H9 (cell line): ENCODE data around the gene LBX2. TPM values are rescaled to one million over a fixed set of nuclear protein-coding genes. Genes with fewer than 3 reads are reported as not detected.

Experiments
- DNase-seq: peaks from one replicate; pipeline ENCODE4 v3.0.0-alpha.2; 2017
- H2AFZ ChIP-seq: one replicate; pipeline ENCODE4 v1.6.1; 2013; ENCODE audit warnings: mild to moderate bottlenecking, low read length, control low read depth, moderate library complexity
- H2AK5ac ChIP-seq: 2 replicates; pipeline ENCODE4 v1.6.1; 2013; ENCODE audit warnings: low read length, control low read depth, mixed read lengths; ENCODE audit not compliant: insufficient read length
- H2BK120ac ChIP-seq: one replicate; pipeline ENCODE4 v1.6.1; 2013; ENCODE audit warnings: low read depth, mild to moderate bottlenecking, low read length, control low read depth, inconsistent platforms; ENCODE audit not compliant: poor library complexity, severe bottlenecking
- H2BK12ac ChIP-seq: 2 replicates; pipeline ENCODE4 v1.6.1; 2013; ENCODE audit warnings: low read length, control low read depth, mixed read lengths, low read depth; ENCODE audit not compliant: insufficient read length
- H2BK15ac ChIP-seq: 2 replicates; pipeline ENCODE4 v1.6.1; 2013; ENCODE audit warnings: low read depth, low read length, control low read depth
- H2BK20ac ChIP-seq: one replicate; pipeline ENCODE4 v1.6.1; 2013; ENCODE audit warnings: low read depth, mild to moderate bottlenecking, low read length, control low read depth, inconsistent platforms; ENCODE audit not compliant: poor library complexity, severe bottlenecking
- H2BK5ac ChIP-seq: 2 replicates; pipeline ENCODE4 v1.6.1; 2013; ENCODE audit warnings: low read length, control low read depth, mixed read lengths; ENCODE audit not compliant: insufficient read length
- H3K14ac ChIP-seq: 2 replicates; pipeline ENCODE4 v1.6.1; 2013; ENCODE audit warnings: low read length, control low read depth; ENCODE audit not compliant: insufficient read depth
- H3K18ac ChIP-seq: 2 replicates; pipeline ENCODE4 v1.6.1; 2013; ENCODE audit warnings: low read depth, mild to moderate bottlenecking, mixed read lengths, low read length, control low read depth; ENCODE audit not compliant: insufficient read length
- H3K23ac ChIP-seq: 2 replicates; pipeline ENCODE4 v1.6.1; 2013; ENCODE audit warnings: low read length, control low read depth, mixed read lengths, low read depth; ENCODE audit not compliant: insufficient read length
- H3K23me2 ChIP-seq: 2 replicates; pipeline ENCODE4 v1.6.1; 2013; ENCODE audit warnings: low read depth, mild to moderate bottlenecking, mixed read lengths, low read length, control low read depth; ENCODE audit not compliant: insufficient read length, poor library complexity, severe bottlenecking
- H3K27ac ChIP-seq: 2 replicates; pipeline ENCODE4 v1.5.1; 2013; ENCODE audit warnings: low read length, control low read depth, mixed read lengths, low read depth; ENCODE audit not compliant: insufficient read length
- H3K27me3 ChIP-seq: 2 replicates; pipeline ENCODE4 v1.6.1; 2013; ENCODE audit warnings: low read length, control low read depth, inconsistent platforms; ENCODE audit not compliant: insufficient read depth
- H3K4ac ChIP-seq: 2 replicates; pipeline ENCODE4 v1.6.1; 2013; ENCODE audit warnings: low read depth, mild to moderate bottlenecking, control low read depth, inconsistent platforms, low read length, moderate library complexity
- H3K4me1 ChIP-seq: 2 replicates; pipeline ENCODE4 v1.6.1; 2013; ENCODE audit warnings: low read length, control low read depth, inconsistent platforms; ENCODE audit not compliant: insufficient read depth
- H3K4me2 ChIP-seq: 2 replicates; pipeline ENCODE4 v1.6.1; 2013; ENCODE audit warnings: low read length, control low read depth, mixed read lengths; ENCODE audit not compliant: insufficient read length, insufficient read depth
- H3K56ac ChIP-seq: 2 replicates; pipeline ENCODE4 v1.6.1; 2013; ENCODE audit warnings: low read depth, mild to moderate bottlenecking, mixed read lengths, low read length, control low read depth; ENCODE audit not compliant: insufficient read length
- H3K79me1 ChIP-seq: 2 replicates; pipeline ENCODE4 v1.6.1; 2013; ENCODE audit warnings: low read depth, mild to moderate bottlenecking, moderate library complexity, low read length, control low read depth, inconsistent platforms; ENCODE audit not compliant: insufficient read depth, poor library complexity, severe bottlenecking
- H3K79me2 ChIP-seq: 2 replicates; pipeline ENCODE4 v1.6.1; 2013; ENCODE audit warnings: low read length, control low read depth, inconsistent platforms; ENCODE audit not compliant: insufficient read depth
- H3K9ac ChIP-seq: 2 replicates; pipeline ENCODE4 v1.6.1; 2013; ENCODE audit warnings: low read length, control low read depth, mixed read lengths; ENCODE audit not compliant: insufficient read length; ENCODE audit errors: extremely low read depth
- H3K9me3 ChIP-seq: one replicate; pipeline ENCODE4 v1.6.1; 2013; ENCODE audit warnings: low read depth, low read length, inconsistent platforms; ENCODE audit not compliant: control insufficient read depth
- H3T11ph ChIP-seq: one replicate; pipeline ENCODE4 v1.6.1; 2013; ENCODE audit warnings: mild to moderate bottlenecking, low read length, control low read depth, inconsistent platforms
- H4K20me1 ChIP-seq: one replicate; pipeline ENCODE4 v1.6.1; 2013; ENCODE audit not compliant: control insufficient read depth, insufficient read length, insufficient read depth
- H4K5ac ChIP-seq: 2 replicates; pipeline ENCODE4 v1.6.1; 2013; ENCODE audit warnings: low read depth, mild to moderate bottlenecking, mixed read lengths, low read length, control low read depth; ENCODE audit not compliant: insufficient read length
- H4K8ac ChIP-seq: replicated peaks from 2 replicates; pipeline ENCODE4 v1.6.1; 2013; ENCODE audit warnings: low read length, control low read depth, mixed read lengths, low read depth; ENCODE audit not compliant: insufficient read length
- H4K91ac ChIP-seq: 2 replicates; pipeline ENCODE4 v1.6.1; 2013; ENCODE audit warnings: low read depth, mild to moderate bottlenecking, moderate library complexity, mixed read lengths, low read length, control low read depth; ENCODE audit not compliant: insufficient read length
- H3K27ac Mint-ChIP-seq, 3 experiments: 2 replicates in 2 of 3; 3 replicates in 1 of 3; pipeline ENCODE4 v1.8.0; 2020 to 2021; ENCODE audit warnings: mixed read lengths in 3 of 3, mild to moderate bottlenecking in 1 of 3, moderate library complexity in 1 of 3
- H3K27me3 Mint-ChIP-seq: 2 replicates; pipeline ENCODE4 v1.8.0; 2021; ENCODE audit warnings: low read depth, mild to moderate bottlenecking, moderate library complexity, mixed read lengths
- H3K36me3 Mint-ChIP-seq, 3 experiments: 2 replicates in 2 of 3; 3 replicates in 1 of 3; pipeline ENCODE4 v1.8.0; 2020 to 2021; ENCODE audit warnings: low read depth in 3 of 3, mixed read lengths in 3 of 3; ENCODE audit not compliant: insufficient read depth in 1 of 3
- H3K4me1 Mint-ChIP-seq, 2 experiments: 2 replicates each; pipeline ENCODE4 v1.8.0; 2020; ENCODE audit warnings: mixed read lengths in 2 of 2
- H3K4me3 Mint-ChIP-seq, 2 experiments: 2 replicates in 1 of 2; 3 replicates in 1 of 2; pipeline ENCODE4 v1.8.0; 2020 to 2021; ENCODE audit warnings: mild to moderate bottlenecking in 2 of 2, mixed read lengths in 2 of 2, moderate library complexity in 1 of 2
- H3K9me3 Mint-ChIP-seq, 2 experiments: 2 replicates in 1 of 2; 3 replicates in 1 of 2; pipeline ENCODE4 v1.8.0; 2020; ENCODE audit warnings: mild to moderate bottlenecking in 2 of 2, mixed read lengths in 2 of 2, moderate library complexity in 1 of 2
- CTCF ChIP-seq: fragments of 200-600 bp; sonication (generic); conservative IDR thresholded peaks from 3 replicates; pipeline ENCODE4 v1.8.0; 2021; ENCODE audit warnings: antibody characterized with exemption, mild to moderate bottlenecking
- WGBS: extraction: QIAGEN DNeasy Blood & Tissue Kit; methylation state at CpG from one replicate; pipeline ENCODE4 v1.1.7; 2013; ENCODE audit warnings: missing lambda C conversion rate, low lambda C conversion rate, mixed read lengths; ENCODE audit not compliant: insufficient read length; ENCODE audit errors: extremely low coverage; 5-methylcytosine and 5-hydroxymethylcytosine counted together
- total RNA-seq: library from RNA; stranded (reverse); gene quantifications from 2 replicates; pipeline ENCODE4 v1.2.1, GENCODE V29; 2021

The LBX2 gene
- total RNA-seq, 1 experiment from 2014 or later, result 1.1 TPM

- Mint-ChIP-seq H3K36me3 (peaks cover 7 to 40% (median 35%) of the 10 kb centered on the region in 3 experiments; a peak in 6 of 7 replicates), H3K4me3 (peak overlapping the region; percentile 100), H3K9me3 (no peaks in the 10 kb centered on the region), H3K27me3 (no peaks in the 10 kb centered on the region), H3K27ac (no peak overlapping the region), H3K4me1 (peaks cover 9 to 13% of the 10 kb centered on the region in 2 experiments)
- DNase-seq, result no peak
- Histone ChIP-seq H3K23me2 (peaks cover 8% of the 10 kb centered on the region), H3K4me1 (no peaks in the 10 kb centered on the region), H2BK120ac (no peak overlapping the region), H3K79me1 (no peaks in the 10 kb centered on the region), H4K8ac (no peak overlapping the region), H3K79me2 (no peaks in the 10 kb centered on the region), H2BK20ac (no peak overlapping the region), H4K5ac (no peak overlapping the region), H3K9ac (peak overlapping the region; percentile 41), H3K14ac (no peak overlapping the region), H3K23ac (no peak overlapping the region), H3K56ac (no peak overlapping the region), H3K4ac (no peak overlapping the region), H3K4me2 (peak overlapping the region; percentile 81), H2BK15ac (no peak overlapping the region), H3K9me3 (no peaks in the 10 kb centered on the region), H3K27ac (no peak overlapping the region), H2AFZ (no peak overlapping the region), H4K20me1 (no peaks in the 10 kb centered on the region), H4K91ac (no peak overlapping the region), H2BK12ac (no peak overlapping the region), H2BK5ac (no peak overlapping the region), H3K27me3 (no peaks in the 10 kb centered on the region), H3T11ph (no peak overlapping the region), H2AK5ac (no peak overlapping the region), H3K18ac (no peak overlapping the region)
- no peak for TF ChIP-seq CTCF
- WGBS, result no CpG with 5 or more reads among the region's 3 CpGs
Observed at GRCh38 chr2:74481431-74481830, 18.0 kb downstream of the LBX2 start.
